ENCODE results near the gene CENPN. TPM values are rescaled to one million over a fixed set of nuclear protein-coding genes. Genes with fewer than 3 reads are reported as not detected.

Gene CENPN
- total RNA-seq, 3 donors from 2014 or later: 3.9 to 9.7 (median 8.2) TPM

DNA sequence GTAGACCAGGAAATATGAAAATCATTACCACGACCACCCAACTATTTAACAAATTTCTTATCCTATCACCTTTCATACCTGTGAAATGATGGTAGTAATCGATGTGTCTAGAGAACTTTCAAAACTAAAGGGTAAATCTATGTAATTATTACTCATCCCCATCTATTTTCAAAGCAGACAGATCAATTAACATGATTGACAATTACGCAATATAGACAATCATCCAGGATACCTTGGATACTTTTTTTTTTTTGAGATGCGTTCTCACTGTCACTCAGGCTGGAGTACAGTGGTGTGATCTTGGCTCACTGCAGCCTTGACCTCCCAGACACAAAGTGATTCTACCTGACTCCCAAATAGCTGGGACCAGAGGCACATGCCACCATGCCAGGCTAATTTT, 74.0 kb downstream of the CENPN start:
- Histone ChIP-seq H3K4me1 (no peaks in the 10 kb centered on the region), H3K36me3 (no peaks in the 10 kb centered on the region), H3K9me3 (no peaks in the 10 kb centered on the region), H3K27me3 (no peaks in the 10 kb centered on the region), H3K27ac (no peak overlapping the region), H3K4me3 (no peak overlapping the region)
- TF ChIP-seq, protein P1, sequence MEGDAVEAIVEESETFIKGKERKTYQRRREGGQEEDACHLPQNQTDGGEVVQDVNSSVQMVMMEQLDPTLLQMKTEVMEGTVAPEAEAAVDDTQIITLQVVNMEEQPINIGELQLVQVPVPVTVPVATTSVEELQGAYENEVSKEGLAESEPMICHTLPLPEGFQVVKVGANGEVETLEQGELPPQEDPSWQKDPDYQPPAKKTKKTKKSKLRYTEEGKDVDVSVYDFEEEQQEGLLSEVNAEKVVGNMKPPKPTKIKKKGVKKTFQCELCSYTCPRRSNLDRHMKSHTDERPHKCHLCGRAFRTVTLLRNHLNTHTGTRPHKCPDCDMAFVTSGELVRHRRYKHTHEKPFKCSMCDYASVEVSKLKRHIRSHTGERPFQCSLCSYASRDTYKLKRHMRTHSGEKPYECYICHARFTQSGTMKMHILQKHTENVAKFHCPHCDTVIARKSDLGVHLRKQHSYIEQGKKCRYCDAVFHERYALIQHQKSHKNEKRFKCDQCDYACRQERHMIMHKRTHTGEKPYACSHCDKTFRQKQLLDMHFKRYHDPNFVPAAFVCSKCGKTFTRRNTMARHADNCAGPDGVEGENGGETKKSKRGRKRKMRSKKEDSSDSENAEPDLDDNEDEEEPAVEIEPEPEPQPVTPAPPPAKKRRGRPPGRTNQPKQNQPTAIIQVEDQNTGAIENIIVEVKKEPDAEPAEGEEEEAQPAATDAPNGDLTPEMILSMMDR (IDR thresholded peaks at IDR 0.05): no peak
- TF ChIP-seq POLR2AphosphoS5 (IDR thresholded peaks at IDR 0.05) (no peak), POLR2A (IDR thresholded peaks at IDR 0.05) (no peak)
- no peak for DNase-seq (ENCODE audit: low spot score in 2 of 2)
- intact Hi-C loops (cut with DNase I; ENCODE audit: low total_unique reads): no loop called here

Other genes starting within 250 kb of the CENPN start
- 10 to 100 TPM in 2 of 3 donors, 1 to 10 TPM in 1; 6.4 to 12.1 (median 10.7) TPM for gene CDYL2, start 202.6 kb upstream of the CENPN start, total RNA-seq
- 10 to 100 TPM; 27.5 to 38.5 (median 31.5) TPM for gene CMC2, start 329 bp upstream of the CENPN start, total RNA-seq
- gene ATMIN, start 28.6 kb downstream of the CENPN start, total RNA-seq: 10 to 100 TPM; 37.4 to 54.9 (median 42.6) TPM
- gene C16orf46, start 70.0 kb downstream of the CENPN start, total RNA-seq: 1 to 10 TPM in 2 of 3 donors, under 1 TPM in 1; 0.64 to 4.3 (median 3.4) TPM
- gene GCSH, start 89.2 kb downstream of the CENPN start, total RNA-seq: 10 to 100 TPM; 19.9 to 22.1 (median 21.0) TPM
- gene BCO1, start 231.5 kb downstream of the CENPN start, total RNA-seq: under 1 TPM in 1 of 3 donors, not detected in 2; 0.29 TPM

Data from breast epithelium (tissue), 4 donors.